Measurements from ENCODE around the gene ANKRD55.
"Not testable (repeated sequence)": the region's sequence is repeated elsewhere in the genome, so short reads cannot be mapped to it uniquely, and the experiment has no call there.

- TF ChIP-seq ZBTB44 (tag by site-specific recombination; IDR thresholded peaks at IDR 0.05); ZNF629 (tag by site-specific recombination; IDR thresholded peaks at IDR 0.05); CTCF (tag by site-specific recombination; IDR thresholded peaks at IDR 0.05); SCRT2 (tag by site-specific recombination; IDR thresholded peaks at IDR 0.05); ZBTB8A (tag by site-specific recombination; IDR thresholded peaks at IDR 0.05); ZNF473 (tag by site-specific recombination; IDR thresholded peaks at IDR 0.05); ZNF449 (tag by site-specific recombination; IDR thresholded peaks at IDR 0.05); ZNF311 (tag by site-specific recombination; IDR thresholded peaks at IDR 0.05; ENCODE audit: borderline replicate concordance); ZNF558 (tag by site-specific recombination; IDR thresholded peaks at IDR 0.05): not testable (repeated sequence)
- TF ChIP-seq, protein P1, sequence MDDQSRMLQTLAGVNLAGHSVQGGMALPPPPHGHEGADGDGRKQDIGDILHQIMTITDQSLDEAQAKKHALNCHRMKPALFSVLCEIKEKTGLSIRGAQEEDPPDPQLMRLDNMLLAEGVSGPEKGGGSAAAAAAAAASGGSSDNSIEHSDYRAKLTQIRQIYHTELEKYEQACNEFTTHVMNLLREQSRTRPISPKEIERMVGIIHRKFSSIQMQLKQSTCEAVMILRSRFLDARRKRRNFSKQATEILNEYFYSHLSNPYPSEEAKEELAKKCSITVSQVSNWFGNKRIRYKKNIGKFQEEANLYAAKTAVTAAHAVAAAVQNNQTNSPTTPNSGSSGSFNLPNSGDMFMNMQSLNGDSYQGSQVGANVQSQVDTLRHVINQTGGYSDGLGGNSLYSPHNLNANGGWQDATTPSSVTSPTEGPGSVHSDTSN (CRISPR knock-in tag; IDR thresholded peaks at IDR 0.05) = not testable (repeated sequence)
Measured at GRCh38 chr5:56221601-56222000, 11.5 kb downstream of the ANKRD55 start.

All from HEK293 (cell line).